AG04449 (cell line): ENCODE results near the gene TBL1XR1.

Source experiments
- CTCF ChIA-PET: fragments of 350-600 bp; formaldehyde crosslinking; extraction: SDS; loops from one replicate; lab custom pipeline; 2021; ENCODE audit warnings: antibody characterized with exemption; lab: Yijun Ruan, JAX
- POLR2A ChIA-PET: fragments of 400-600, 350-600 bp; formaldehyde crosslinking; extraction: SDS; loops from one replicate; lab custom pipeline; 2020; ENCODE audit warnings: antibody characterized with exemption, inconsistent platforms; lab: Yijun Ruan, JAX
- DNase-seq: peaks from one replicate; pipeline ENCODE4 v3.0.0-alpha.2; 2010; ENCODE audit warnings: low read depth, low spot score
- H3K4me3 ChIP-seq: 2 replicates; pipeline ENCODE4 v1.5.1; 2011; ENCODE audit warnings: low read depth, mild to moderate bottlenecking, control low read depth, low read length
- CTCF ChIP-seq: IDR thresholded peaks from one replicate; pipeline ENCODE4 v1.5.1; 2011; ENCODE audit warnings: mild to moderate bottlenecking, moderate library complexity, low read length, control low read depth, inconsistent platforms; ENCODE audit not compliant: insufficient read depth; ENCODE audit errors: missing control alignments

The TBL1XR1 gene

GRCh38 chr3:177055605-177056571, 141.4 kb downstream of the TBL1XR1 start:
- DNase-seq: no peak
- ChIA-PET POLR2A (interaction anchor here (0.6 kb wide), 1 partner anchor 93 kb away, joined by 3 read pairs; no protein-coding TSS in a partner anchor), CTCF (interaction anchor here (1.2 kb wide), 2 partner anchors 10 to 1330 kb away, joined by 4 read pairs; no protein-coding TSS in a partner anchor)
- TF ChIP-seq CTCF: no peak
- H3K4me3 ChIP-seq: no peak overlapping the region

GRCh38 chr3:177053107-177053506, 144.2 kb downstream of the TBL1XR1 start:
- ChIA-PET POLR2A (interaction anchor here (0.6 kb wide), 1 partner anchor 425 kb away, joined by 3 read pairs; no protein-coding TSS in a partner anchor), CTCF (interaction anchor here (1.0 to 2.8 kb wide), 9 partner anchors 14 to 1333 kb away, joined by 3 to 15 read pairs (median 4); no protein-coding TSS in a partner anchor)
- TF ChIP-seq CTCF: no peak
- DNase-seq: no peak
- H3K4me3 ChIP-seq: no peak overlapping the region

GRCh38 chr3:177051411-177051810, 145.9 kb downstream of the TBL1XR1 start:
- POLR2A ChIA-PET: no interaction called here
- no peak overlapping the region for H3K4me3 ChIP-seq
- CTCF ChIA-PET: interaction anchor here (0.6 to 2.8 kb wide), 25 partner anchors 8 to 1335 kb away, joined by 3 to 15 read pairs (median 4); no protein-coding TSS in a partner anchor
- TF ChIP-seq CTCF: no peak
- no peak for DNase-seq

GRCh38 chr3:177050501-177051237, 146.6 kb downstream of the TBL1XR1 start:
- DNase-seq: no peak
- no peak overlapping the region for H3K4me3 ChIP-seq
- ChIA-PET POLR2A (no interaction called here), CTCF (interaction anchor here (0.6 to 2.8 kb wide), 28 partner anchors 9 to 1335 kb away, joined by 3 to 15 read pairs (median 4); partner anchors contain the start of gene TBL1XR1)
- peak; percentile 38 for TF ChIP-seq CTCF

GRCh38 chr3:177045767-177046166, 151.5 kb downstream of the TBL1XR1 start:
- TF ChIP-seq CTCF: no peak
- DNase-seq: no peak
- POLR2A ChIA-PET: no interaction called here
- no peak overlapping the region for H3K4me3 ChIP-seq
- CTCF ChIA-PET: interaction anchor here (1.2 to 1.4 kb wide), 2 partner anchors 10 to 1339 kb away, joined by 4 to 7 read pairs; no protein-coding TSS in a partner anchor
